Measurements from ENCODE around the gene CFTR.

- TF ChIP-seq CTCF (IDR thresholded peaks at IDR 0.05; ENCODE audit: low read depth, low read length) (no peak), EZH2phosphoT487 (IDR thresholded peaks at IDR 0.05; ENCODE audit: low read depth) (no peak)
Measured at GRCh38 chr7:117639966-117640365, 160.1 kb downstream of the CFTR start.

Data from OCI-LY3 (cell line).